Measurements from ENCODE around the gene KRTAP10-3. TPM values are rescaled to one million over a fixed set of nuclear protein-coding genes. Genes with fewer than 3 reads are reported as not detected.

Gene KRTAP10-3
- total RNA-seq, 6 experiments from 2014 or later, result not detected

- peak overlapping the region in 1 of 3 donors; percentile 16 for H3K4me3 ChIP-seq
- H3K27me3 ChIP-seq, result no peaks in the 10 kb centered on the region
- peak; percentile 32 to 63 (median 57) for ATAC-seq
- H3K9me3 ChIP-seq, result no peaks in the 10 kb centered on the region
- H3K36me3 ChIP-seq, result no peaks in the 10 kb centered on the region
- peak in 2 of 3 donors; percentile 33 to 71 for DNase-seq
- 81% methylated on average over 7 of the region's 15 CpGs for WGBS (ENCODE audit: insufficient coverage, low coverage, low lambda C conversion rate, missing lambda C conversion rate)
- no peak for TF ChIP-seq POLR2A (IDR thresholded peaks at IDR 0.05)
- no peak for TF ChIP-seq CTCF (IDR thresholded peaks at IDR 0.05)
- no peak overlapping the region for H3K27ac ChIP-seq
- intact Hi-C loops (cut with DNase I), result loop anchor here (10.0 kb wide), 2 partner anchors 267 to 277 kb away; no protein-coding TSS in a partner anchor
- H3K4me1 ChIP-seq, result no peaks in the 10 kb centered on the region
Observed at GRCh38 chr21:44517175-44517899, 41.3 kb downstream of the KRTAP10-3 start.

GRCh38 chr21:44516828-44517174 lies 41.8 kb downstream of the KRTAP10-3 start:
- Histone ChIP-seq H3K9me3 (no peaks in the 10 kb centered on the region), H3K4me3 (no peak overlapping the region), H3K27ac (no peak overlapping the region), H3K27me3 (no peaks in the 10 kb centered on the region), H3K4me1 (no peaks in the 10 kb centered on the region), H3K36me3 (no peaks in the 10 kb centered on the region)
- DNase-seq, result peak in 2 of 3 donors; percentile 16 to 38
- intact Hi-C loops (cut with DNase I), result loop anchor here (10.0 kb wide), 2 partner anchors 268 to 278 kb away; no protein-coding TSS in a partner anchor
- ATAC-seq, result no peak
- WGBS (ENCODE audit: insufficient coverage, low coverage, low lambda C conversion rate, missing lambda C conversion rate), result 88% methylated on average over 10 of the region's 10 CpGs
- TF ChIP-seq CTCF (IDR thresholded peaks at IDR 0.05) (no peak), POLR2A (IDR thresholded peaks at IDR 0.05) (no peak)

- DNase-seq (peak in 2 of 3 donors; percentile 13 to 50), ATAC-seq (no peak)
- Histone ChIP-seq H3K4me1 (no peaks in the 10 kb centered on the region), H3K9me3 (no peaks in the 10 kb centered on the region), H3K27ac (no peak overlapping the region), H3K4me3 (no peak overlapping the region), H3K36me3 (no peaks in the 10 kb centered on the region), H3K27me3 (no peaks in the 10 kb centered on the region)
- intact Hi-C loops (cut with DNase I), result loop anchor here (10.0 kb wide), 2 partner anchors 268 to 278 kb away; no protein-coding TSS in a partner anchor
- WGBS (ENCODE audit: insufficient coverage, low coverage, low lambda C conversion rate, missing lambda C conversion rate), result 73% methylated on average over 6 of the region's 13 CpGs
- no peak for TF ChIP-seq CTCF (IDR thresholded peaks at IDR 0.05)
- no peak for TF ChIP-seq POLR2A (IDR thresholded peaks at IDR 0.05)
Observed at GRCh38 chr21:44516342-44516741, 42.3 kb downstream of the KRTAP10-3 start.

- WGBS (ENCODE audit: insufficient coverage, low coverage, low lambda C conversion rate, missing lambda C conversion rate), result 95% methylated on average over 7 of the region's 32 CpGs
- Histone ChIP-seq H3K36me3 (no peaks in the 10 kb centered on the region), H3K9me3 (no peaks in the 10 kb centered on the region), H3K27ac (no peak overlapping the region), H3K4me3 (no peak overlapping the region), H3K27me3 (no peaks in the 10 kb centered on the region), H3K4me1 (no peaks in the 10 kb centered on the region)
- DNase-seq (peak in 2 of 3 donors; percentile 20 to 31), ATAC-seq (no peak)
- intact Hi-C loops (cut with DNase I), result loop anchor here (10.0 kb wide), 2 partner anchors 269 to 279 kb away; no protein-coding TSS in a partner anchor
- no peak for TF ChIP-seq CTCF (IDR thresholded peaks at IDR 0.05)
- TF ChIP-seq POLR2A (IDR thresholded peaks at IDR 0.05), result no peak
Observed at GRCh38 chr21:44515359-44516165, 43.0 kb downstream of the KRTAP10-3 start.

Data from right lobe of liver (tissue), 6 donors.